Measurements from ENCODE around the gene ZNFX1.

DNA sequence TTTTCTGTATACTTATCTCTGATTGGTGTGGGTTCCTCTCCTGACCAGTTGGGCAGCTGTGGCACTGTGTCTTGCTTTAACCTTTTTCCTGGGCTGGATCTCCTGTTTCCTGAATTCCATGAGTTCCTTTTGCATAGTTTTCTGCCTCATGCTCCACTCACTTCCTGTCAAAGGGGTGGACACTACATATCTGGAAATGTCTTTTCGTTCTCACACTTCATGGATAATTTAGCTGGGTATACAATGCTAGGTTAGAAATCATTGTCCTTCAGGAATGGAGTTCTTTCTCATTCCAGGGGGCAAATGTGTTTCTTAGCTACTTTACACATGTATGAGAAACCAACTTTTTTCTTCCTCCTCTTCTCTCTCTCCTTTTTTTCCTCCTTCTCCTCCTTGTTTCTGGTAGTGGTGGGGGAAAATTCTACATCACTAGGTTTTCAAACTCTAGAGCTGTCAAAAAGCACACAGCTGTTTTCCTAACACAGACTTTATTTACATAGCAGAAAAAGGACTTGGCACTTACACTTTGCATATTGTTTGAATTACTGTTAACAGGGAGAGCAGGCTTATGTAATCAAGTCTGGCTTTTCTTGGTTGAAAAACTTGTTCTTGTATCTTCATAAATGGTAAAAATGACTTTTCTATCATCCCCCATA lies 67.6 kb downstream of the ZNFX1 start:
- TF ChIP-seq POLR2A (IDR thresholded peaks at IDR 0.05) = no peak
- TF ChIP-seq CTCF (IDR thresholded peaks at IDR 0.05) = no peak

Measured in heart left ventricle (tissue), 13 donors.